B cell (primary cell): ENCODE data around the gene ANKRD11. TPM values are rescaled to one million over a fixed set of nuclear protein-coding genes. Genes with fewer than 3 reads are reported as not detected.

Experiments
- ATAC-seq: fragments of 200-7000 bp; cut with Tn5 transposase; one replicate; pipeline ENCODE4 v1.10.0; 2021; ENCODE audit warnings: low read depth, mild to moderate bottlenecking, moderate number of reproducible peaks, moderate library complexity
- CTCF ChIA-PET: fragments of 350-600 bp; sonication (Branson Sonifier 250); formaldehyde crosslinking; loops from one replicate; lab custom pipeline; 2021; ENCODE audit warnings: antibody characterized with exemption, inconsistent platforms; lab: Charles Lee
- POLR2A ChIA-PET: fragments of 350-600 bp; sonication (Branson Sonifier 250); formaldehyde crosslinking; loops from one replicate; lab custom pipeline; 2021; ENCODE audit warnings: antibody characterized with exemption; lab: Charles Lee
- DNase-seq: peaks from one replicate; pipeline ENCODE4 v3.0.0; 2013
- H2AFZ ChIP-seq: 2 replicates; pipeline ENCODE4 v1.6.1; 2012; ENCODE audit warnings: mild to moderate bottlenecking, low read depth, low read length; ENCODE audit not compliant: insufficient read depth, poor library complexity, severe bottlenecking
- H3K27ac ChIP-seq, 2 donors: 1 replicate in 1 of 2; 2 replicates in 1 of 2; pipeline ENCODE4 v1.5.1; 2012 to 2013; ENCODE audit warnings: low read length in 2 of 2, mild to moderate bottlenecking in 2 of 2, moderate library complexity in 1 of 2
- H3K27me3 ChIP-seq, 4 experiments: fragments of 200-600 bp in 1 of 4; sonication (generic) in 1 of 4; replicated peaks in 1 of 4; 1 replicate in 2 of 4; 2 replicates in 2 of 4; pipeline versions ENCODE4 v1.6.1 to v1.7.0; 2013 to 2016; ENCODE audit warnings: low read length in 3 of 4, mild to moderate bottlenecking in 2 of 4, mixed read lengths in 1 of 4, moderate library complexity in 1 of 4; ENCODE audit not compliant: insufficient read depth in 4 of 4, control insufficient read depth in 3 of 4; ENCODE audit errors: control extremely low read depth in 1 of 4
- H3K36me3 ChIP-seq, 2 experiments: replicated peaks in 1 of 2; 1 replicate in 1 of 2; 2 replicates in 1 of 2; pipeline versions ENCODE4 v1.6.1 to v1.7.1; 2013; ENCODE audit warnings: low read length in 1 of 2; ENCODE audit not compliant: insufficient read depth in 2 of 2, control insufficient read depth in 1 of 2; ENCODE audit errors: control extremely low read depth in 1 of 2, extremely low read depth in 1 of 2
- H3K4me1 ChIP-seq, 2 donors: fragments of 200-600 bp in 1 of 2; sonication (generic) in 1 of 2; 1 replicate in 1 of 2; 2 replicates in 1 of 2; pipeline versions ENCODE4 v1.5.1 to v1.6.1; 2013 to 2017; ENCODE audit warnings: low read length in 2 of 2; ENCODE audit not compliant: control insufficient read depth in 2 of 2, insufficient read depth in 2 of 2
- H3K4me2 ChIP-seq: replicated peaks from 2 replicates; pipeline ENCODE3; 2012; ENCODE audit warnings: mild to moderate bottlenecking, low read depth, low read length; ENCODE audit not compliant: poor library complexity, severe bottlenecking
- H3K4me3 ChIP-seq, 5 experiments: fragments of 200-600 bp in 1 of 5; sonication (generic) in 1 of 5; 1 replicate in 3 of 5; 2 replicates in 2 of 5; pipeline versions ENCODE4 v1.5.1 to v1.7.0; 2011 to 2016; ENCODE audit warnings: low read length in 4 of 5, mild to moderate bottlenecking in 4 of 5, low read depth in 2 of 5, control low read depth in 1 of 5, moderate library complexity in 1 of 5; ENCODE audit not compliant: insufficient read depth in 1 of 5; ENCODE audit errors: control extremely low read depth in 1 of 5, extremely low read depth in 1 of 5
- H3K79me2 ChIP-seq: fragments of 200-600 bp; sonication (generic); one replicate; pipeline ENCODE4 v1.6.0; 2016; ENCODE audit warnings: low read length; ENCODE audit not compliant: control insufficient read depth, insufficient read depth
- H3K9ac ChIP-seq: fragments of 200-600 bp; sonication (generic); 2 replicates; pipeline ENCODE4 v1.6.1; 2017; ENCODE audit warnings: mild to moderate bottlenecking, low read length, moderate library complexity
- H3K9me3 ChIP-seq, 3 donors: one replicate each; pipeline versions ENCODE4 v1.6.1 to v1.7.1; 2013; ENCODE audit warnings: low read length in 2 of 3; ENCODE audit not compliant: control insufficient read depth in 2 of 3, insufficient read depth in 1 of 3; ENCODE audit errors: control extremely low read depth in 1 of 3
- H4K20me1 ChIP-seq: 2 replicates; pipeline ENCODE4 v1.6.0; 2012; ENCODE audit warnings: mild to moderate bottlenecking, low read length; ENCODE audit not compliant: insufficient read depth, control insufficient read depth, poor library complexity, severe bottlenecking
- H3K27ac Mint-ChIP-seq: one replicate; pipeline ENCODE4 v1.8.0; 2021; ENCODE audit warnings: mixed read lengths
- H3K27me3 Mint-ChIP-seq: one replicate; pipeline ENCODE4 v1.8.0; 2021; ENCODE audit warnings: mixed read lengths
- H3K4me1 Mint-ChIP-seq: one replicate; pipeline ENCODE4 v1.8.0; 2021; ENCODE audit warnings: mixed read lengths
- H3K4me3 Mint-ChIP-seq: one replicate; pipeline ENCODE4 v1.8.0; 2021; ENCODE audit warnings: mixed read lengths
- H3K9me3 Mint-ChIP-seq: one replicate; pipeline ENCODE4 v1.8.0; 2022; ENCODE audit warnings: mixed read lengths; ENCODE audit not compliant: insufficient read depth
- EZH2 ChIP-seq: IDR thresholded peaks from 2 replicates; pipeline ENCODE4 v1.6.1; 2012; ENCODE audit warnings: borderline replicate concordance, low read depth, mild to moderate bottlenecking, moderate library complexity, low read length; ENCODE audit not compliant: insufficient read depth, poor library complexity, severe bottlenecking
- WGBS: methylation state at CpG from one replicate; pipeline ENCODE4 v1.1.5; 2013; ENCODE audit warnings: missing lambda C conversion rate; ENCODE audit not compliant: insufficient coverage; 5-methylcytosine and 5-hydroxymethylcytosine counted together
- intact Hi-C: fragments of 100-400 bp; cut with micrococcal nuclease; formaldehyde crosslinking; loops from one replicate; pipeline ENCODE4 v1.10.0; 2022
- polyA plus RNA-seq: library from polyadenylated mRNA; depleted of rRNA; stranded (reverse); fragments of >200 nt; gene quantifications from 2 replicates; pipeline ENCODE4 v1.2.3, GENCODE V29; 2012
- total RNA-seq, 2 donors: library from RNA; stranded (reverse); fragments of 120-200 nt in 1 of 2; gene quantifications; 1 replicate in 1 of 2; 2 replicates in 1 of 2; pipeline versions ENCODE4 v1.2.3 to v1.2.4, GENCODE V29; 2013 to 2022
- TF ChIP-seq, protein P1 (sequence below): fragments of 200-600 bp; IDR thresholded peaks from one replicate; pipeline ENCODE4 v1.8.0; 2022; ENCODE audit warnings: antibody characterized with exemption, mild to moderate bottlenecking

Gene ANKRD11
- total and polyA plus RNA-seq, 2 donors (not counting 1 experiment from before 2014, with no cell fraction given) = 67.9 to 314 TPM

DNA sequence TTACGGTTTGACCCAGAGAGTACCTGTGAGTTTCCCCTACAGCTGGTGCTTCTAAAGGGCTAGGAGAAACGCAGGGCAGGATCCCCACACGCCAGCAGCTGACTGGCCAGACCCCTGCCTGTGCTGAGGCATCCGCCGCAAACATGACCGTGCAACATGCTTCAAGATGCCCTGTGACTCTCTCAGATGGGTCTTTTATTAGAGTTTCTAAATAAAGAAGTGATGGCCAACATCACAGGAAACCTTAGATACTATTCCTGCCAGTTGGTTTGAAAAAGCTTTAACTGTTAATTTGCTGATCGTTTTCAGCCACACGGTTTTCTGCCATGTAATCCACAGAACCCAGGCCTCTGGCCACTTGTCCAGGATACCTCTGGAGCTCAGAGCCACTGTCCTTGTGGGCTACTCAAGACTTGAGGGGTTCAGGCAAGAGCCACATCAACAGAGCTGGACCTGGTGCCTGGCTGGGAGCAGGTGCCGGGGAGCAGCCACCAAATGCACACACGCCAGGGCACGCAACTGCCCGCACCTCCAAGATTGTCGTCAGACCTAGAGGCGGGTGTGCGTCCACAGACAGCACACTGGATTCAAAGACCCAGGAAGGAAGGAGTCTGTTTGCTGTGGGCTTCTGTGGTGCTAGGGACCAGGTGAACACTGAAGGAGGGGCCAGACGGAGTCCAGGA is 154.4 kb downstream of the ANKRD11 start:
- Histone ChIP-seq H3K4me1 (peaks cover 32 to 52% of the 10 kb centered on the region in 2 donors), H3K27ac (no peak overlapping the region), H3K9me3 (no peaks in the 10 kb centered on the region), H2AFZ (no peak overlapping the region), H3K27me3 (no peaks in the 10 kb centered on the region), H3K4me3 (no peak overlapping the region), H3K36me3 (no peaks in the 10 kb centered on the region), H3K9ac (no peak overlapping the region), H3K79me2 (peaks cover 100% of the 10 kb centered on the region), H4K20me1 (peaks cover 99% of the 10 kb centered on the region), H3K4me2 (peak overlapping the region; percentile 17)
- Mint-ChIP-seq H3K4me3 (no peak overlapping the region), H3K9me3 (no peaks in the 10 kb centered on the region), H3K27ac (no peak overlapping the region), H3K27me3 (no peaks in the 10 kb centered on the region), H3K4me1 (peaks cover 68% of the 10 kb centered on the region)
- intact Hi-C loops = no loop called here
- ATAC-seq (no peak), DNase-seq (no peak)
- ChIA-PET CTCF (interaction anchor here (1.1 to 4.6 kb wide), 4 partner anchors 14 to 172 kb away, joined by 4 to 19 read pairs (median 4); partner anchors contain the start of gene SPG7), POLR2A (no interaction called here)
- TF ChIP-seq, protein P1, sequence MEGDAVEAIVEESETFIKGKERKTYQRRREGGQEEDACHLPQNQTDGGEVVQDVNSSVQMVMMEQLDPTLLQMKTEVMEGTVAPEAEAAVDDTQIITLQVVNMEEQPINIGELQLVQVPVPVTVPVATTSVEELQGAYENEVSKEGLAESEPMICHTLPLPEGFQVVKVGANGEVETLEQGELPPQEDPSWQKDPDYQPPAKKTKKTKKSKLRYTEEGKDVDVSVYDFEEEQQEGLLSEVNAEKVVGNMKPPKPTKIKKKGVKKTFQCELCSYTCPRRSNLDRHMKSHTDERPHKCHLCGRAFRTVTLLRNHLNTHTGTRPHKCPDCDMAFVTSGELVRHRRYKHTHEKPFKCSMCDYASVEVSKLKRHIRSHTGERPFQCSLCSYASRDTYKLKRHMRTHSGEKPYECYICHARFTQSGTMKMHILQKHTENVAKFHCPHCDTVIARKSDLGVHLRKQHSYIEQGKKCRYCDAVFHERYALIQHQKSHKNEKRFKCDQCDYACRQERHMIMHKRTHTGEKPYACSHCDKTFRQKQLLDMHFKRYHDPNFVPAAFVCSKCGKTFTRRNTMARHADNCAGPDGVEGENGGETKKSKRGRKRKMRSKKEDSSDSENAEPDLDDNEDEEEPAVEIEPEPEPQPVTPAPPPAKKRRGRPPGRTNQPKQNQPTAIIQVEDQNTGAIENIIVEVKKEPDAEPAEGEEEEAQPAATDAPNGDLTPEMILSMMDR = no peak
- no peak for TF ChIP-seq EZH2
- WGBS = 77% methylated on average over 14 of the region's 16 CpGs
